Right atrium auricular region (tissue), 2 donors: ENCODE measurements around the gene ANKRD33B. TPM values are rescaled to one million over a fixed set of nuclear protein-coding genes. Genes with fewer than 3 reads are reported as not detected.

Source experiments
- DNase-seq: peaks from one replicate; pipeline ENCODE4 v3.0.0-alpha.2; 2019; ENCODE audit warnings: low spot score
- H3K27ac ChIP-seq, 2 donors: fragments of 200-600 bp; sonication (generic); 1 replicate in 1 of 2; 2 replicates in 1 of 2; pipeline ENCODE4 v1.5.1; 2016 to 2019
- H3K27me3 ChIP-seq, 2 donors: fragments of 200-600 bp; sonication (generic); one replicate each; pipeline versions ENCODE4 v1.5.1 to v1.6.0; 2017 to 2019
- H3K36me3 ChIP-seq: fragments of 200-600 bp; sonication (generic); one replicate; pipeline ENCODE4 v1.5.1; 2016
- H3K4me1 ChIP-seq, 2 donors: fragments of 200-600 bp; sonication (generic); one replicate each; pipeline versions ENCODE4 v1.5.1 to v1.6.0; 2017 to 2019
- H3K4me3 ChIP-seq, 2 donors: fragments of 200-600 bp; sonication (generic); 1 replicate in 1 of 2; 2 replicates in 1 of 2; pipeline ENCODE4 v1.5.1; 2017 to 2019; ENCODE audit warnings: mild to moderate bottlenecking in 1 of 2, moderate library complexity in 1 of 2
- H3K9me3 ChIP-seq, 2 donors: fragments of 200-600 bp; sonication (generic); one replicate each; pipeline ENCODE4 v1.5.1; 2019
- CTCF ChIP-seq, 2 donors: fragments of 200-600 bp; sonication (generic); IDR thresholded peaks; one replicate each; pipeline ENCODE4 v1.5.1; 2019; ENCODE audit warnings: antibody characterized with exemption in 2 of 2
- total RNA-seq, 2 donors: library from RNA; depleted of rRNA; stranded (reverse); fragments of >200 nt; gene quantifications; one replicate each; pipeline ENCODE4 v1.1.0, GENCODE V29; 2016

ANKRD33B gene
- total RNA-seq, 2 donors from 2014 or later: 1.2 to 4.7 TPM

GRCh38 chr5:10599113-10599512 is 35.2 kb downstream of the ANKRD33B start:
- no peak for TF ChIP-seq CTCF (IDR thresholded peaks at IDR 0.05)
- H3K27me3 ChIP-seq: no peaks in the 10 kb centered on the region
- no peaks in the 10 kb centered on the region for H3K36me3 ChIP-seq
- H3K9me3 ChIP-seq: peaks cover 0 to 6% of the 10 kb centered on the region in 2 donors
- H3K4me3 ChIP-seq: no peak overlapping the region
- H3K4me1 ChIP-seq: peaks cover 3 to 38% of the 10 kb centered on the region in 2 donors
- DNase-seq: no peak
- H3K27ac ChIP-seq: no peak overlapping the region

GRCh38 chr5:10599862-10600284 is 36.0 kb downstream of the ANKRD33B start:
- Histone ChIP-seq H3K36me3 (no peaks in the 10 kb centered on the region), H3K4me1 (peaks cover 3 to 33% of the 10 kb centered on the region in 2 donors), H3K4me3 (no peak overlapping the region), H3K27me3 (no peaks in the 10 kb centered on the region), H3K9me3 (peaks cover 0 to 6% of the 10 kb centered on the region in 2 donors), H3K27ac (no peak overlapping the region)
- no peak for TF ChIP-seq CTCF (IDR thresholded peaks at IDR 0.05)
- DNase-seq: no peak

- peaks cover 0 to 6% of the 10 kb centered on the region in 2 donors for H3K9me3 ChIP-seq
- peaks cover 3 to 24% of the 10 kb centered on the region in 2 donors for H3K4me1 ChIP-seq
- no peaks in the 10 kb centered on the region for H3K27me3 ChIP-seq
- peak overlapping the region in 1 of 2 donors; percentile 8 for H3K4me3 ChIP-seq
- TF ChIP-seq CTCF (IDR thresholded peaks at IDR 0.05): no peak
- H3K36me3 ChIP-seq: no peaks in the 10 kb centered on the region
- DNase-seq: no peak
- peak overlapping the region; percentile 80 to 88 for H3K27ac ChIP-seq
Measured at GRCh38 chr5:10600626-10601245, 36.9 kb downstream of the ANKRD33B start.

GRCh38 chr5:10601246-10602030 is 37.6 kb downstream of the ANKRD33B start:
- TF ChIP-seq CTCF (IDR thresholded peaks at IDR 0.05): no peak
- Histone ChIP-seq H3K36me3 (no peaks in the 10 kb centered on the region), H3K9me3 (peaks cover 0 to 6% of the 10 kb centered on the region in 2 donors), H3K27me3 (no peaks in the 10 kb centered on the region), H3K4me1 (peaks cover 3 to 21% of the 10 kb centered on the region in 2 donors), H3K4me3 (peak overlapping the region in 1 of 2 donors; percentile 8), H3K27ac (peak overlapping the region; percentile 80 to 88)
- peak; percentile 92 for DNase-seq

GRCh38 chr5:10602031-10602806 is 38.3 kb downstream of the ANKRD33B start:
- Histone ChIP-seq H3K36me3 (no peaks in the 10 kb centered on the region), H3K27me3 (no peaks in the 10 kb centered on the region), H3K9me3 (peaks cover 0 to 2% of the 10 kb centered on the region in 2 donors), H3K27ac (peak overlapping the region; percentile 80 to 88), H3K4me1 (peaks cover 3 to 27% of the 10 kb centered on the region in 2 donors), H3K4me3 (peak overlapping the region in 1 of 2 donors; percentile 8)
- TF ChIP-seq CTCF (IDR thresholded peaks at IDR 0.05): no peak
- no peak for DNase-seq
